ENCODE measurements around the gene PADI1.

Gene PADI1

GRCh38 chr1:17207966-17208418 lies 3.1 kb downstream of the PADI1 start:
- POLR2A ChIA-PET, result no interaction called here
- DNase-seq (ENCODE audit: extremely low spot score), result no peak
- CTCF ChIA-PET, result interaction anchor here (1.0 kb wide), 1 partner anchor 27 kb away, joined by 3 read pairs; no protein-coding TSS in a partner anchor

GRCh38 chr1:17208546-17208945 lies 3.6 kb downstream of the PADI1 start:
- CTCF ChIA-PET, result no interaction called here
- TF ChIP-seq FOXM1 (IDR thresholded peaks at IDR 0.05; ENCODE audit: borderline replicate concordance) (no peak), LEF1 (IDR thresholded peaks at IDR 0.05; ENCODE audit: borderline replicate concordance) (no peak), NFRKB (IDR thresholded peaks at IDR 0.05) (no peak), ZNF384 (IDR thresholded peaks at IDR 0.05) (no peak), PKNOX1 (IDR thresholded peaks at IDR 0.05) (no peak), FOXK2 (IDR thresholded peaks at IDR 0.05) (no peak), L3MBTL2 (conservative IDR thresholded peaks at IDR 0.05) (no peak), HDGF (IDR thresholded peaks at IDR 0.05; ENCODE audit: borderline replicate concordance) (no peak), ARNT (IDR thresholded peaks at IDR 0.05) (no peak), ELF4 (IDR thresholded peaks at IDR 0.05) (no peak), CTBP1 (IDR thresholded peaks at IDR 0.05; ENCODE audit: borderline replicate concordance) (no peak), TARDBP (IDR thresholded peaks at IDR 0.05) (no peak)
- no peak for DNase-seq (ENCODE audit: extremely low spot score)
- POLR2A ChIA-PET, result no interaction called here

More at GRCh38 chr1:17207966-17208418, 3.1 kb downstream of the PADI1 start:
- TF ChIP-seq FOXA1 (IDR thresholded peaks at IDR 0.05) (no peak), SUZ12 (IDR thresholded peaks at IDR 0.05) (no peak), ARNT (IDR thresholded peaks at IDR 0.05) (no peak), BHLHE40 (IDR thresholded peaks at IDR 0.05; ENCODE audit: borderline replicate concordance) (no peak), ELF4 (IDR thresholded peaks at IDR 0.05) (no peak), HDGF (IDR thresholded peaks at IDR 0.05; ENCODE audit: borderline replicate concordance) (no peak), TARDBP (IDR thresholded peaks at IDR 0.05) (no peak), SP1 (IDR thresholded peaks at IDR 0.05) (no peak), NFRKB (IDR thresholded peaks at IDR 0.05) (no peak), FOXK2 (IDR thresholded peaks at IDR 0.05) (no peak), L3MBTL2 (conservative IDR thresholded peaks at IDR 0.05) (no peak), CTBP1 (IDR thresholded peaks at IDR 0.05; ENCODE audit: borderline replicate concordance) (no peak), PKNOX1 (IDR thresholded peaks at IDR 0.05) (no peak), ZNF384 (IDR thresholded peaks at IDR 0.05) (no peak), FOXM1 (IDR thresholded peaks at IDR 0.05; ENCODE audit: borderline replicate concordance) (no peak), LEF1 (IDR thresholded peaks at IDR 0.05; ENCODE audit: borderline replicate concordance) (no peak)

GRCh38 chr1:17209430-17209829 lies 4.5 kb downstream of the PADI1 start:
- TF ChIP-seq FOXA1 (IDR thresholded peaks at IDR 0.05), result no peak
- no peak for TF ChIP-seq NFRKB (IDR thresholded peaks at IDR 0.05)
- no peak for TF ChIP-seq CTBP1 (IDR thresholded peaks at IDR 0.05; ENCODE audit: borderline replicate concordance)
- TF ChIP-seq FOXK2 (IDR thresholded peaks at IDR 0.05), result no peak
- TF ChIP-seq ZNF384 (IDR thresholded peaks at IDR 0.05), result no peak
- TF ChIP-seq TARDBP (IDR thresholded peaks at IDR 0.05), result no peak
- no peak for TF ChIP-seq BHLHE40 (IDR thresholded peaks at IDR 0.05; ENCODE audit: borderline replicate concordance)
- no peak for TF ChIP-seq HDGF (IDR thresholded peaks at IDR 0.05; ENCODE audit: borderline replicate concordance)
- TF ChIP-seq ARNT (IDR thresholded peaks at IDR 0.05), result no peak
- no peak for TF ChIP-seq SUZ12 (IDR thresholded peaks at IDR 0.05)
- TF ChIP-seq LEF1 (IDR thresholded peaks at IDR 0.05; ENCODE audit: borderline replicate concordance), result no peak
- no peak for TF ChIP-seq ELF4 (IDR thresholded peaks at IDR 0.05)
- POLR2A ChIA-PET, result no interaction called here
- CTCF ChIA-PET, result no interaction called here
- DNase-seq (ENCODE audit: extremely low spot score), result no peak

- POLR2A ChIA-PET, result no interaction called here
Observed at GRCh38 chr1:17210176-17210575, 5.2 kb downstream of the PADI1 start.

DNA sequence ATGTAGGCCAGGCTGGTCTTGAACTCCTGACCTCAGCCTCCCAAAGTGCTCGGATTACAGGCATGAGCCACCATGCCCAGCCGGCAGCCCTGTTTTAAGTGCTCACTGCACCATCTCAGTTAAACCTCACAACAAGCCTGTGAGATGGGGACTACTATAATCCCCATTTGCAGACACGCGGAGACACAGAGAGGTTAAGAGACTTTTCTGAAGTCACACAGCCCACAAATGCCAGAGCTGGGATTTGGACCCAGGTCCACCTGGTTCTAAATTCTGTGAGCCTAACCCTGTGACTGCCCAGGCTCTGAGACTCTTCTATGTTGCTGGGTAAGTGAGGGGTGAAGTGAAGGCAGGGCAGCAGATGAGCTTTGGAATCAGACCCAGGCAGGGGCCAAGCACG lies 6.4 kb downstream of the PADI1 start:
- no peak for TF ChIP-seq L3MBTL2 (conservative IDR thresholded peaks at IDR 0.05)
- no peak for TF ChIP-seq FOXA1 (IDR thresholded peaks at IDR 0.05)
- TF ChIP-seq SUZ12 (IDR thresholded peaks at IDR 0.05), result no peak
- no peak for TF ChIP-seq PKNOX1 (IDR thresholded peaks at IDR 0.05)
- TF ChIP-seq CTBP1 (IDR thresholded peaks at IDR 0.05; ENCODE audit: borderline replicate concordance), result no peak
- TF ChIP-seq ARNT (IDR thresholded peaks at IDR 0.05), result no peak
- TF ChIP-seq FOXK2 (IDR thresholded peaks at IDR 0.05), result no peak
- no peak for TF ChIP-seq TARDBP (IDR thresholded peaks at IDR 0.05)
- TF ChIP-seq NFRKB (IDR thresholded peaks at IDR 0.05), result no peak
- TF ChIP-seq HDGF (IDR thresholded peaks at IDR 0.05; ENCODE audit: borderline replicate concordance), result no peak
- CTCF ChIA-PET, result no interaction called here
- DNase-seq (ENCODE audit: extremely low spot score), result no peak
- POLR2A ChIA-PET, result no interaction called here

More at GRCh38 chr1:17210176-17210575, 5.2 kb downstream of the PADI1 start:
- no peak for TF ChIP-seq ARNT (IDR thresholded peaks at IDR 0.05)
- TF ChIP-seq TARDBP (IDR thresholded peaks at IDR 0.05), result no peak
- no peak for TF ChIP-seq ELF4 (IDR thresholded peaks at IDR 0.05)
- no peak for TF ChIP-seq BHLHE40 (IDR thresholded peaks at IDR 0.05; ENCODE audit: borderline replicate concordance)
- no peak for TF ChIP-seq HDGF (IDR thresholded peaks at IDR 0.05; ENCODE audit: borderline replicate concordance)
- no peak for TF ChIP-seq FOXM1 (IDR thresholded peaks at IDR 0.05; ENCODE audit: borderline replicate concordance)
- no peak for TF ChIP-seq ZNF384 (IDR thresholded peaks at IDR 0.05)
- no peak for TF ChIP-seq FOXA1 (IDR thresholded peaks at IDR 0.05)
- TF ChIP-seq NFRKB (IDR thresholded peaks at IDR 0.05), result no peak
- no peak for TF ChIP-seq SP1 (IDR thresholded peaks at IDR 0.05)
- TF ChIP-seq PKNOX1 (IDR thresholded peaks at IDR 0.05), result no peak
- CTCF ChIA-PET, result no interaction called here
- no peak for DNase-seq (ENCODE audit: extremely low spot score)

GRCh38 chr1:17212009-17212408 lies 7.1 kb downstream of the PADI1 start:
- TF ChIP-seq FOXK2 (IDR thresholded peaks at IDR 0.05) (no peak), SP1 (IDR thresholded peaks at IDR 0.05) (no peak), HDGF (IDR thresholded peaks at IDR 0.05; ENCODE audit: borderline replicate concordance) (no peak), FOXA1 (IDR thresholded peaks at IDR 0.05) (no peak), BHLHE40 (IDR thresholded peaks at IDR 0.05; ENCODE audit: borderline replicate concordance) (no peak), ARNT (IDR thresholded peaks at IDR 0.05) (no peak), SUZ12 (IDR thresholded peaks at IDR 0.05) (no peak), ZNF384 (IDR thresholded peaks at IDR 0.05) (no peak), TARDBP (IDR thresholded peaks at IDR 0.05) (no peak), NFRKB (IDR thresholded peaks at IDR 0.05) (no peak), CTBP1 (IDR thresholded peaks at IDR 0.05; ENCODE audit: borderline replicate concordance) (no peak)
- ChIA-PET CTCF (no interaction called here), POLR2A (no interaction called here)
- no peak for DNase-seq (ENCODE audit: extremely low spot score)
